Measurements from ENCODE around the gene MTHFD1L.
A peak's percentile ranks its signal among the peaks of the same experiment; 100 is the strongest.

MTHFD1L gene

GRCh38 chr6:150977281-150977680 is 111.8 kb downstream of the MTHFD1L start:
- TF ChIP-seq CTCF (IDR thresholded peaks at IDR 0.05; ENCODE audit: low read depth, low read length) = no peak
- DNase-seq = no peak
- Histone ChIP-seq H3K4me3 (ENCODE audit: low read depth, low read length) (no peak overlapping the region), H3K27ac (no peak overlapping the region), H3K27me3 (ENCODE audit: insufficient read depth, low read depth, severe bottlenecking) (no peaks in the 10 kb centered on the region), H3K36me3 (peaks cover 2% of the 10 kb centered on the region; the same call in 1 of the 2 replicates), H3K9me3 (ENCODE audit: severe bottlenecking) (no peaks in the 10 kb centered on the region)

- Histone ChIP-seq H3K27me3 (ENCODE audit: insufficient read depth, low read depth, severe bottlenecking) (no peaks in the 10 kb centered on the region), H3K36me3 (no peaks in the 10 kb centered on the region; the same call in 1 of the 2 replicates), H3K4me3 (ENCODE audit: low read depth, low read length) (no peak overlapping the region), H3K9me3 (ENCODE audit: severe bottlenecking) (no peaks in the 10 kb centered on the region), H3K27ac (no peak overlapping the region)
- DNase-seq = peak; percentile 44
- TF ChIP-seq CTCF (IDR thresholded peaks at IDR 0.05; ENCODE audit: low read depth, low read length) = no peak
Measured at GRCh38 chr6:150978624-150979023, 113.1 kb downstream of the MTHFD1L start.

- H3K27me3 ChIP-seq (ENCODE audit: insufficient read depth, low read depth, severe bottlenecking) = no peaks in the 10 kb centered on the region
- no peaks in the 10 kb centered on the region; the same call in none of the 2 replicates for H3K36me3 ChIP-seq
- H3K9me3 ChIP-seq (ENCODE audit: severe bottlenecking) = no peaks in the 10 kb centered on the region
- TF ChIP-seq CTCF (IDR thresholded peaks at IDR 0.05; ENCODE audit: low read depth, low read length) = no peak
- no peak for DNase-seq
- no peak overlapping the region for H3K27ac ChIP-seq
- no peak overlapping the region for H3K4me3 ChIP-seq (ENCODE audit: low read depth, low read length)
Measured at GRCh38 chr6:150979826-150980350, 114.4 kb downstream of the MTHFD1L start.

- no peak overlapping the region for H3K27ac ChIP-seq
- DNase-seq = no peak
Measured at GRCh38 chr6:150981095-150981494, 115.6 kb downstream of the MTHFD1L start.

GRCh38 chr6:150981669-150982068 is 116.2 kb downstream of the MTHFD1L start:
- Histone ChIP-seq H3K27ac (no peak overlapping the region), H3K4me3 (ENCODE audit: low read depth, low read length) (no peak overlapping the region), H3K9me3 (ENCODE audit: severe bottlenecking) (no peaks in the 10 kb centered on the region), H3K36me3 (no peaks in the 10 kb centered on the region; the same call in none of the 2 replicates), H3K27me3 (ENCODE audit: insufficient read depth, low read depth, severe bottlenecking) (no peaks in the 10 kb centered on the region)
- no peak for DNase-seq
- no peak for TF ChIP-seq CTCF (IDR thresholded peaks at IDR 0.05; ENCODE audit: low read depth, low read length)

More at GRCh38 chr6:150981095-150981494, 115.6 kb downstream of the MTHFD1L start:
- Histone ChIP-seq H3K9me3 (ENCODE audit: severe bottlenecking) (no peaks in the 10 kb centered on the region), H3K4me3 (ENCODE audit: low read depth, low read length) (no peak overlapping the region), H3K36me3 (no peaks in the 10 kb centered on the region; the same call in none of the 2 replicates), H3K27me3 (ENCODE audit: insufficient read depth, low read depth, severe bottlenecking) (no peaks in the 10 kb centered on the region)
- TF ChIP-seq CTCF (IDR thresholded peaks at IDR 0.05; ENCODE audit: low read depth, low read length) = no peak

- TF ChIP-seq CTCF (IDR thresholded peaks at IDR 0.05; ENCODE audit: low read depth, low read length) = no peak
- Histone ChIP-seq H3K27ac (no peak overlapping the region), H3K9me3 (ENCODE audit: severe bottlenecking) (no peaks in the 10 kb centered on the region), H3K4me3 (ENCODE audit: low read depth, low read length) (no peak overlapping the region), H3K36me3 (no peaks in the 10 kb centered on the region; the same call in 1 of the 2 replicates), H3K27me3 (ENCODE audit: insufficient read depth, low read depth, severe bottlenecking) (no peaks in the 10 kb centered on the region)
- DNase-seq = no peak
Measured at GRCh38 chr6:150987371-150987828, 121.9 kb downstream of the MTHFD1L start.

All from WERI-Rb-1 (cell line).